ENCODE results near the gene APBA2.

GRCh38 chr15:28957606-28958498, 72.1 kb downstream of the APBA2 start:
- TF ChIP-seq CTCF (optimal IDR thresholded peaks at IDR 0.05 in 1 of 3, IDR thresholded peaks at IDR 0.05 in 1 of 3, conservative IDR thresholded peaks at IDR 0.05 in 1 of 3; ENCODE audit: extremely low read depth in 1 of 3, insufficient read depth in 2 of 3, low read length in 3 of 3), result no peak
- no peak for TF ChIP-seq EZH2 (IDR thresholded peaks at IDR 0.05; ENCODE audit: low read length)
